Stimulated activated naive B cell treated with anti-CD40 and anti-IgM and Interleukin-4, amounts not matched to agents 10 μg/mL and 1 μg/mL and 100 μg/mL, for 72 hours (primary cell): ENCODE results near the gene TMED9.

Experiments
- ATAC-seq, 2 donors: fragments of 150-1000 bp; cut with Tn5 transposase; replicated peaks; 2 replicates each; pipeline ENCODE4 v1.10.0; 2021; ENCODE audit warnings: moderate library complexity in 1 of 2
- DNase-seq: peaks from one replicate; pipeline ENCODE4 v3.0.0; 2021
- H3K27ac Mint-ChIP-seq: one replicate; pipeline ENCODE4 v1.8.0; 2022; ENCODE audit warnings: mild to moderate bottlenecking, mixed read lengths
- H3K27me3 Mint-ChIP-seq, 2 donors: one replicate each; pipeline ENCODE4 v1.8.0; 2022; ENCODE audit warnings: mixed read lengths in 2 of 2
- H3K36me3 Mint-ChIP-seq, 2 donors: one replicate each; pipeline ENCODE4 v1.8.0; 2022; ENCODE audit warnings: mixed read lengths in 2 of 2, mild to moderate bottlenecking in 1 of 2
- H3K4me1 Mint-ChIP-seq, 2 donors: one replicate each; pipeline ENCODE4 v1.8.0; 2022; ENCODE audit warnings: mixed read lengths in 2 of 2, mild to moderate bottlenecking in 1 of 2
- H3K4me3 Mint-ChIP-seq, 2 donors: one replicate each; pipeline ENCODE4 v1.8.0; 2022; ENCODE audit warnings: mild to moderate bottlenecking in 2 of 2, mixed read lengths in 2 of 2, moderate library complexity in 1 of 2
- H3K9me3 Mint-ChIP-seq, 2 donors: one replicate each; pipeline ENCODE4 v1.8.0; 2022; ENCODE audit warnings: mixed read lengths in 2 of 2, mild to moderate bottlenecking in 1 of 2

Gene TMED9

DNA sequence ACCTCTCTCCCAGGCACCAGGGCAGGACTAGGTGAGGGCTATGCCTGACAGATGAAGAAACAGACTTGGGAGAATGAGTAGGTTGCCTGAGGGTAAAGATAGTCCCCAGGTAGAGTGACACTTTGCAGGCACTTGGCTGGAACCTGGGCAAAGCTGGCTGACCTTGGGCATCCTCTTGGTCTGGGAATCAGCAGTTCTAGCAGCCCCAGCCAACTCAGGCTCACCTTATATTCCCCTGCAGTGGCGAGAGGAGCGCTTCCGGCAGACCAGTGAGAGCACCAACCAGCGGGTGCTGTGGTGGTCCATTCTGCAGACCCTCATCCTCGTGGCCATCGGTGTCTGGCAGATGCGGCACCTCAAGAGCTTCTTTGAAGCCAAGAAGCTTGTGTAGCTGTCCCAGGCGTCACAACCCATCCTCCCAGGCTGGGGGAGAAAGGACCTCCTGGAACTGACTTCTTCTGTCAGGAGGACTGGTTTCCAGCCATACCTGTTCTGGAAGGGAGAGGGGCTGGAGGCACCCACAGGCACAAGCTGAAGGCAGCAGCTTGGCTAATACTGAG, 3.1 kb downstream of the TMED9 start:
- Mint-ChIP-seq H3K27ac (no peak overlapping the region), H3K36me3 (peaks cover 23 to 40% of the 10 kb centered on the region in 2 donors), H3K9me3 (no peaks in the 10 kb centered on the region), H3K4me3 (no peak overlapping the region), H3K27me3 (peaks cover 4 to 8% of the 10 kb centered on the region in 2 donors), H3K4me1 (peaks cover 30 to 35% of the 10 kb centered on the region in 2 donors)
- no peak for ATAC-seq
- DNase-seq, result no peak

DNA sequence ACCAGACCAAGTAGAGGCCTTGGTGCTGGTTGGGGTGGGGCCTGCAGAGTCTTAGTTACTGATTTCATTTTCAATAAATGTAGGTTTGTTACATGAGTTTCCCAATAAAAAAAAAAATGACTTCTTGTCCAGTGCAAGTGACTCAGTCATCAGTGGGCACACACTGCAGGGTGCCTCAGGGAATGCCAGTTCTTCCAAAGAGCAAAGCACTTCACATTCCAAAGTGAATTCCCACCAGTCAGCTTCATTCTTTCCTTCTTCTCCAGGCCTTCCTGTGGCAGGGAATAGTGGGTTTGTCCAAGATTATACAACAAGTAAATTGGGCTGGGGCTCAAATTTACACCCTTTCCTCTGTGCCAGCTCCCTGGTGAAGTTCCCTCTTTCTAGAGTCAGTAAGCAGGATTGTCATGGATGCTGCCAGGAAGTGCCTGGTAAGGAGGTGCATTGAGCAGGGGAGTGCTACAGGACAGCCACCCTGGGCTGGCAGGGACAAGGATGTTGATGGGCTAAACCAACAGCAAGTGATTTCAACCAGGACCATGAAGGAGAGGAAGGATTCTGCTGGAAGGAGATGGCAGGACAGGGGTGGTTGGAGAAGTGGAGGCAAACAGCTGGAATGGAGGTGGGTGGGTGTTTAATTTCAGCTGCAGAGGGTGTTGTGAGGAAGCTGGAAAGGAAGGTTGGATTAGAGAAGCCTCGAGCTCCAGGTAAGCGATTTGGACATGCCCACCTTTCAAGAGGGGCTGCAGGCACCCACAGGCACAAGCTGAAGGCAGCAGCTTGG, 4.2 kb downstream of the TMED9 start:
- no peak for DNase-seq
- Mint-ChIP-seq H3K9me3 (no peaks in the 10 kb centered on the region), H3K4me3 (no peak overlapping the region), H3K4me1 (peaks cover 37 to 44% of the 10 kb centered on the region in 2 donors), H3K27ac (no peak overlapping the region), H3K36me3 (peaks cover 23 to 45% of the 10 kb centered on the region in 2 donors), H3K27me3 (no peaks in the 10 kb centered on the region)
- no peak for ATAC-seq

DNA sequence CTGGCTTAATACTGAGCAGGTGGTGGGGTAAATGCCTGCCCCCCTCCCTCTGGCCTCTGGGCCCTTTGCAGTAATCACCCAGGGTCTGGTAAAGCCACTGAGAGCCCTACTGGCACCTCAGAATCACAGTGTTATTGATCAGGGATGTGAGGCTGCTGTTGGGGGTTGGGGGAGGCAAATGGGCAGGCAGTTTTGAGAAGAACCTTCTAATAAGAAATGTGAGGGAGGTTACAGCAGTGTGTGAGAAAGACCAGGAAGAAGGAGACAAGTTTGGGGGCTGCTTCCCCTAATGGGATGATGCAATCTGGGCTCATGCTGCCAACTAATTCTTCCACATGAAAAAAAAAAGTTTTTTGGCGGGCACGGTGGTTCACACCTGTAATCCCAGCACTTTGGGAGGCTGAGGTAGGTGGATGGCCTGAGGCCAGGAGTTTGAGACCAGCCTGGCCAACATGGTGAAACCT, 4.8 kb downstream of the TMED9 start:
- Mint-ChIP-seq H3K36me3 (peaks cover 23 to 45% of the 10 kb centered on the region in 2 donors), H3K4me1 (peaks cover 40 to 50% of the 10 kb centered on the region in 2 donors)

DNA sequence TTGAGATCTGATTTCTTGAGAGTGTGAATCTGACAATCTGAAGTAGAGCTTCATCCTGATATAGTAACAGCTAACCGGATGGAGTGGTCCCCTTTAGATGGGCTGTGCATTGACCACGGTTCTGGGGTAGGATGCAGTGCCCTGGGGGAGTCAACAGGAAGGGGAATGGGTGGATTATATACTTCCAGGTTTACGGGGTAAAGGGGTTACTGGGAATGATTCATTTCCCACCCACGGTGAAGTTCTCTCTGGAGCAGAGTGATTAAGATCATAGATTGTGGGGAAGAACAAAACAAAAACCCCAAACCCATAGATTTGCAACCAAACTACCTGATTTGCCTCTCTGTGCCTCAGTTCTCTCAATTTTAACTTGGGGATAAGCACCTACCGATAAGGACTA, 6.5 kb downstream of the TMED9 start:
- H3K4me1 Mint-ChIP-seq, result peaks cover 40 to 44% of the 10 kb centered on the region in 2 donors
- peak overlapping the region; percentile 47 to 85 for H3K4me3 Mint-ChIP-seq
- no peak for DNase-seq
- no peaks in the 10 kb centered on the region for H3K9me3 Mint-ChIP-seq
- no peak for ATAC-seq
- H3K27ac Mint-ChIP-seq, result no peak overlapping the region
- H3K27me3 Mint-ChIP-seq, result no peaks in the 10 kb centered on the region
- peaks cover 23 to 44% of the 10 kb centered on the region in 2 donors for H3K36me3 Mint-ChIP-seq

More for the DNA sequence above, 4.8 kb downstream of the TMED9 start:
- Mint-ChIP-seq H3K9me3 (no peaks in the 10 kb centered on the region), H3K27ac (no peak overlapping the region), H3K27me3 (no peaks in the 10 kb centered on the region), H3K4me3 (no peak overlapping the region)
- DNase-seq (no peak), ATAC-seq (no peak)

DNA sequence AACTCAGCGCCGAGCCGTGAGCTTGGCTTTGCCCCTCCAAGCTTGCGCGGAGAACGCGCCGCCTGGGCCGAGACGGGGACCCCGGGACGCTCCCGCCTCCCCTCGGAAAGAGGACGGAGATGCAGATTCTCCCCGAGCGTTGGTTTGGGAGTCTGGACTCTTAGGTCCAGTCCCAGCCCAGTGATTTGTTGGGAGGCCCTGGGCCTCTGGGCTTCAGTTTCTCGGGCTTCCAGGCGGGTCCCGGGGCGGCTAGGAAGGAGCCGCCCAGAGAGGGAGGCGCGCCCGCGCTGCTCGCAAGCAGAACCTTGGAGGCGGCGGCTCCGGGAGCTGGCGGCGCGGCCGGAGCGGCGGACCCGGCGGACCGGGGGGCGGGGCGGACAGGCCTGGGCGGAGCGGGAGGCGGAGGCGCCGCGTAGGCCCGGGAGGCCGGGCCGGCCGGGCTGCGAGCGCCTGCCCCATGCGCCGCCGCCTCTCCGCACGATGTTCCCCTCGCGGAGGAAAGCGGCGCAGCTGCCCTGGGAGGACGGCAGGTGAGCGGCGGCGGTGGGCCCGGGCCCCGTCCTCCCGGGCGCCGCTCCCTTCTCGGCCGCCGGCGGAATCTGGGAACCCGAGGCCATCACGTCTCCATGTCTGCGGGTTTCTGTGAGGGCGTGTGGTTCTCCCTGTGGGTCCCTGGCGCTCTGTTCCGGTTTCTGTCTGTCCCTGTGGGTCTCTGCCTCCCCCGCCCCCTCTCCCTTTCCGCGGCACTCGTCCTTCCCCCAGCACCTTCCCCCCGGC, 7.9 kb downstream of the TMED9 start, which contains the start of gene B4GALT7:
B4GALT7 (plus strand) TSS at position 402 of the 777 bp plus-strand sequence; CDS start at position 481, 79 bp downstream.
- Mint-ChIP-seq H3K9me3 (no peaks in the 10 kb centered on the region), H3K4me3 (peak within 1 kb of the TSS; percentile 85 to 92), H3K4me1 (peaks cover 39 to 43% of the 10 kb centered on the region in 2 donors), H3K27me3 (no peaks in the 10 kb centered on the region), H3K27ac (peak within 1 kb of the TSS; percentile 94), H3K36me3 (peaks cover 17 to 43% of the 10 kb centered on the region in 2 donors)
- DNase-seq (peak; percentile 83), ATAC-seq (peak; percentile 89 to 90)

DNA sequence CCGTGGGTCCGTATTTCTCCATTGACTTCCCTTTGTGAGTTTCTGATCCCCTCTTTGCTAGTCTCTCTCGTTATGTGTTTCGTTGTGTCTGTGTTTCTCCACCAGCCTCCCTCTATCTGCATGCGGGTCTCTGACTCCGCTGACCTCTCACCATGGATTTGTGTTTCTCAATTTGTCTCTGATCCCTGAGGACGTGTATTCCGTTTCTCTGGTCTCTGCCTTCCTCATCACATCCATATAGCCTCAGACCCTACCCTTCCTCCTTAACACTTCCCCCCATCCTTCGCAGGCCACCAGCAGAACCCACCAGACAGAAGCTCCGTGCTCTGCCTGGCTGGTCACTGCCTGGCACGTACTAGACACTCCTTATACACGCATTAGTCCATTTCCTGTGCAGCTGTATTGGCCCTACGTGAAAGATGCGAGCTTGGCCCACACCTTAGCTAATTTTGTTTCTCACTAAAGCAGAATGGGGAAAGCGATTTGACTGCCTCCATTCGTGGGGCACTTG, 8.6 kb downstream of the TMED9 start:
- Mint-ChIP-seq H3K4me3 (peak overlapping the region; percentile 85 to 92), H3K36me3 (peaks cover 22 to 44% of the 10 kb centered on the region in 2 donors), H3K4me1 (peaks cover 46 to 49% of the 10 kb centered on the region in 2 donors), H3K27me3 (no peaks in the 10 kb centered on the region), H3K9me3 (no peaks in the 10 kb centered on the region), H3K27ac (peak overlapping the region; percentile 94)
- ATAC-seq, result peak; percentile 37 to 47
- DNase-seq, result no peak

DNA sequence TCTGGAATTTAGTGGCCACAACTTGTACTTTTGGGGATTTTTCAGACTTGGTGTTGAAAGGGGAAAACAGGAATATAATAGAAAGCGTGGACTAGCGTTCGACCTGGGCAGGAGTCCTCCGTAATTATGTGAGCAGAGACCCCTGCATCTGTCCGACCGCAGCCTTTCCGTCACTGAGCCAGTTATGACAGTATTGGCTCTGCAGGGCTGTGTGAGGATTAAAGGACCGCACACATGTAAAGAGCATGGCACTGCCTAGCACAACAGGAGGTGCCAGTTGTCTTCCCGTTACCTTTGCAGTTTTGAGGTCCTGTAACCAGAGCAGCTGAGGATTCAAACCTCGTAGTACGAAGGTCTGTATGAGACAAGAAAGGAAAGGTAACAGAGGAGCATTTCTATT, 9.1 kb downstream of the TMED9 start:
- H3K27me3 Mint-ChIP-seq, result no peaks in the 10 kb centered on the region
- peak overlapping the region; percentile 85 to 92 for H3K4me3 Mint-ChIP-seq
- H3K4me1 Mint-ChIP-seq, result peaks cover 46 to 52% of the 10 kb centered on the region in 2 donors
- H3K27ac Mint-ChIP-seq, result peak overlapping the region; percentile 94
- H3K9me3 Mint-ChIP-seq, result no peaks in the 10 kb centered on the region
- ATAC-seq, result no peak
- H3K36me3 Mint-ChIP-seq, result peaks cover 23 to 44% of the 10 kb centered on the region in 2 donors
- no peak for DNase-seq

DNA sequence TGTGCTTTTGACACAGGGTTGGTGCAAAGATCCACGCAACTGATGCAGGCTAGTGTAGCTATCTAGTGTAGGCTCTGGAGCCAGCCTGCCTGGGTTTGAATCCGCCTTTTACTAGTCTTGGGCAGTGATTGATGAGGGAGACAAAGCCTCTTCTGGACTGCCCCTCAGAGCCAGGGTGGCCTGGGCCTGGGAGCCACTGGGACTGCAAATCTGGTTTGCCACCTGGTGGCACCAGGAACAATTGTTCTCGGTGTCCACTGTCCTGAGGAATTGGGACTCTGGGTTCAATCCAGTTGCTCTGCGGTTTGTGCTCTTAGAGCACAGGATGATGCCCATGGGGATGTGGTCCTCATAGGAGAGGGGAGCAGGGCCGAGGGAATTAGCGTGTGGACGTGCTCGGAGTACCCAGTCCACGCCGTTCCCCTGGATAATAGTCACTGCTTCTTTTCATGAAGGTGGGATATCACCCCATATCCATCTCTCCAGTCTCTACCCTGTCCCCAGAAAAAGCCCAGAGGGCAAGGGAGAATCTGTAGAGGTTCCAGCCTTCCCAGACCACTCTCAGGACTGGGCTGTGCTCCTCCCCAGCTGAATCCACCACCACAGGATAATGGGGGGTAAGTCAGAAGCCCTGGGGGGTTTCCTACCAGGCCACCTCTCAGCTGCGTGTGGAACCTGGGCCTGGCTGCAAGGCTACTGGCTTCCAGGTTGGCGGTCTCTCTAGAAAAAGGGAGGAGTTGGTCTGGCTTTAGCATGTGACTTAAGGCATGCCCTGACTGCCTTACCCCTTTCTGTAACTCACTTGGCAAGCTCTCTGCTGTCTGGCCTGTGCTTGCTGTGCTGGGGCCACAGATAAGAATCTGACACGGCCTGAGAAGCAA, 9.8 kb downstream of the TMED9 start:
- Mint-ChIP-seq H3K4me1 (peaks cover 48 to 59% of the 10 kb centered on the region in 2 donors), H3K4me3 (no peak overlapping the region), H3K27ac (peak overlapping the region; percentile 70), H3K27me3 (no peaks in the 10 kb centered on the region), H3K36me3 (peaks cover 18 to 44% of the 10 kb centered on the region in 2 donors), H3K9me3 (no peaks in the 10 kb centered on the region)
- ATAC-seq (no peak), DNase-seq (no peak)

DNA sequence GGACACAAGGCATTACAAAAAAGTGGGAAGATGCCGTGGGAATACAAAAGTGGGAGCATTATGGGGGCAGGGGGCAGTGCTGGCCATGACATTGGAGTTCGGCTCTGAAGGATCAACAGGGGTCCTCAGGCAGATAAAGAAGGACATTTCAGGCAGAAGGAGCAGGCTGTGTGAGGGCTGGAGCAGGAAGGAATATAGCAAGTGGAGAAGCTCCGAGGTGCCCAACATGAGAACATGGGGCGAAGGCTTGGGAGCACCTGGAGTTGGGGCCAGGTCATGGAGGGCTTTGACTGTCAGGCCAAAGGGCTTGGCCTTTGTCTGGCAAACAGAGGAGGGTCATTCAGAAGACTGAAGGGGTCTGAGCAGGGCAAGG, 10.4 kb downstream of the TMED9 start:
- Mint-ChIP-seq H3K27me3 (no peaks in the 10 kb centered on the region), H3K9me3 (no peaks in the 10 kb centered on the region), H3K4me3 (no peak overlapping the region), H3K36me3 (peaks cover 17 to 47% of the 10 kb centered on the region in 2 donors), H3K4me1 (peaks cover 52 to 65% of the 10 kb centered on the region in 2 donors), H3K27ac (peak overlapping the region; percentile 70)
- no peak for DNase-seq
- no peak for ATAC-seq

DNA sequence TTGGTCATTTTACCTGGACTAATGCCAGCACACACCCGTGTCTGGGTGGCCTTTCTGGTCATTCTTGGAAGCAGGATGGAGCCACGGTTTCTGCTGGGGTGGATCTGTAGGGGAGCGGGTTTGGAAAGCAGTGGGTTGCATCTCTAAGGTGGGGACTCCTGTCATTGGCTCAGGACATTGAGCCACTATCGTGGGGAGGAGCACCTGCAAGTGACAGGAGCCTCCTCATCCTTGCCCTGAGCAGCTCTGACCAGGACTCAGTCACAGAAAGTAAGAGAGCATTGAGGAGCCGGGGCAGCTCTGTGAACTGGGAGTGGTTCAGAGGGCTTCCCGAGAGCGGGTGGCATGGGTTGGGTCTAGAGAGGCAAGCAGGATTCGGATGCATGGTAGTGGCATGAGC, 11.6 kb downstream of the TMED9 start:
- Mint-ChIP-seq H3K36me3 (peaks cover 14 to 50% of the 10 kb centered on the region in 2 donors), H3K27ac (no peak overlapping the region)

DNA sequence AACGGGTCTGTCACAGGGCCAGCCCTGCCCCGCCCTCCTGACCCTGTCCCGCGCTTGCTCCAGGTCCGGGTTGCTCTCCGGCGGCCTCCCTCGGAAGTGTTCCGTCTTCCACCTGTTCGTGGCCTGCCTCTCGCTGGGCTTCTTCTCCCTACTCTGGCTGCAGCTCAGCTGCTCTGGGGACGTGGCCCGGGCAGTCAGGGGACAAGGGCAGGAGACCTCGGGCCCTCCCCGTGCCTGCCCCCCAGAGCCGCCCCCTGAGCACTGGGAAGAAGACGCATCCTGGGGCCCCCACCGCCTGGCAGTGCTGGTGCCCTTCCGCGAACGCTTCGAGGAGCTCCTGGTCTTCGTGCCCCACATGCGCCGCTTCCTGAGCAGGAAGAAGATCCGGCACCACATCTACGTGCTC, 12.1 kb downstream of the TMED9 start:
- Mint-ChIP-seq H3K27me3 (no peaks in the 10 kb centered on the region), H3K4me1 (peaks cover 42 to 56% of the 10 kb centered on the region in 2 donors), H3K36me3 (peaks cover 14 to 50% of the 10 kb centered on the region in 2 donors), H3K9me3 (no peaks in the 10 kb centered on the region), H3K4me3 (no peak overlapping the region), H3K27ac (no peak overlapping the region)
- DNase-seq (no peak), ATAC-seq (no peak)

More for the DNA sequence above, 11.6 kb downstream of the TMED9 start:
- Mint-ChIP-seq H3K4me3 (no peak overlapping the region), H3K27me3 (no peaks in the 10 kb centered on the region), H3K4me1 (peaks cover 46 to 61% of the 10 kb centered on the region in 2 donors), H3K9me3 (no peaks in the 10 kb centered on the region)
- DNase-seq, result no peak
- ATAC-seq, result no peak

DNA sequence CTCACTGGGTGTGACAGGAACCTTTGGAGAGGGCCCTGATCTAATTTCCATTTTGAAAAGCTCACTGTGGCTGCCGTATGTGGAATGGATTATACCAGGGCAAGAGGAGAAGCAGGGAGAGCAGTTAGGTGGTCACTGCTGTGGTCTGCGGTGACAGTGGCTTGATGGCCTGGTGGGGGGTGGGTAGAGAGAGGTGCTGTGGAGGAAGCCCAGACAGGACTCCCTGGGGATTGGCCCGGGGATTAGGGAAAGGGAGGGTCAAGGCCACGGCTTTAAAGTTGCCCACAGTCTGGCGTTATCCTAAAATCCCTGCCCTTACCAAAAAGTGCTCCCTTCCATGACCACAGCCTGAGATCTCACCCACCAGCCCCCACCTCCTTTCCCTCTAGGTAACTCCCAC, 12.7 kb downstream of the TMED9 start:
- Mint-ChIP-seq H3K4me1 (peaks cover 40 to 52% of the 10 kb centered on the region in 2 donors), H3K9me3 (no peaks in the 10 kb centered on the region), H3K36me3 (peaks cover 14 to 50% of the 10 kb centered on the region in 2 donors), H3K27ac (no peak overlapping the region), H3K27me3 (no peaks in the 10 kb centered on the region), H3K4me3 (no peak overlapping the region)
- no peak for DNase-seq
- ATAC-seq, result no peak

DNA sequence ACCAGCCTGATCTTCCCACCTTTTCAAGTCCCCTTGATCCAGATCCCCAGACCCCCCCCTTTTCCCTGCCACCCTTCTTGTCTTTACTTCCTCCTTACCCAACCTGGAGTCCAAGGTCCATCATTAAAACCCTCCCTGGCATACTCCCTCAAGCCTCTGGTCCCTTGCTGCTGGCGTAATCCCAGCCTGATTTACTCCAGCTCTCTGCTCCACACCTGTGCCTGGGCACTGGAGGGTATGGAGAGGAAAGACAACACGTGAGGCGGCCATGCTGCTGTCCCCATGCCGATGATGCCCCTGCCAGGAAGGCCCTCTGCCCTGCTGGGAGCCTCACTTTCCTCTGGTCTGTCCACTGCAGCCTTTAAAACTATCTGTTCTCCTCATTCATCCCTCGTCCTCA, 13.1 kb downstream of the TMED9 start:
- ATAC-seq, result no peak
- Mint-ChIP-seq H3K36me3 (peaks cover 14 to 50% of the 10 kb centered on the region in 2 donors), H3K4me1 (peaks cover 40 to 52% of the 10 kb centered on the region in 2 donors), H3K27me3 (no peaks in the 10 kb centered on the region), H3K9me3 (no peaks in the 10 kb centered on the region), H3K4me3 (no peak overlapping the region), H3K27ac (no peak overlapping the region)
- DNase-seq, result no peak
